Lower leg skin (tissue), 4 donors: ENCODE measurements around the gene SPAG9. TPM values are rescaled to one million over a fixed set of nuclear protein-coding genes. Genes with fewer than 3 reads are reported as not detected.
A peak's percentile ranks its signal among the peaks of the same experiment; 100 is the strongest.

Source experiments
- DNase-seq, 2 donors: peaks; one replicate each; pipeline ENCODE4 v3.0.0-alpha.2; 2019; ENCODE audit warnings: low spot score in 2 of 2
- H3K4me3 ChIP-seq: fragments of 200-600 bp; sonication (generic); 2 replicates; pipeline ENCODE4 v1.5.1; 2017; ENCODE audit warnings: mild to moderate bottlenecking, low read depth; ENCODE audit not compliant: poor library complexity, severe bottlenecking
- POLR2A ChIP-seq, 2 donors: fragments of 450-650 bp; IDR thresholded peaks; one replicate each; pipeline ENCODE4 v1.6.1; 2016 to 2017; ENCODE audit warnings: antibody characterized with exemption in 2 of 2, mild to moderate bottlenecking in 1 of 2, moderate library complexity in 1 of 2
- WGBS, 2 donors: methylation state at CpG; one replicate each; pipeline ENCODE4 v1.1.5; 2018; 5-methylcytosine and 5-hydroxymethylcytosine counted together
- intact Hi-C: fragments of 100-400 bp; cut with DNase I; formaldehyde crosslinking; loops from one replicate; pipeline ENCODE4 v1.15.0; 2023; ENCODE audit warnings: low total_unique reads
- total RNA-seq, 4 donors: library from RNA; depleted of rRNA; stranded (reverse); fragments of >200 nt; gene quantifications; one replicate each; pipeline ENCODE4 v1.1.0, GENCODE V29; 2016
- TF ChIP-seq, protein P1 (sequence below), 3 donors: fragments of 450-650 bp; IDR thresholded peaks; one replicate each; pipeline ENCODE4 v1.5.1; 2016; ENCODE audit warnings: antibody characterized with exemption in 3 of 3, mild to moderate bottlenecking in 3 of 3, moderate library complexity in 2 of 3

The SPAG9 gene
- total RNA-seq, 4 donors from 2014 or later, result 63.7 to 106 (median 69.3) TPM

DNA sequence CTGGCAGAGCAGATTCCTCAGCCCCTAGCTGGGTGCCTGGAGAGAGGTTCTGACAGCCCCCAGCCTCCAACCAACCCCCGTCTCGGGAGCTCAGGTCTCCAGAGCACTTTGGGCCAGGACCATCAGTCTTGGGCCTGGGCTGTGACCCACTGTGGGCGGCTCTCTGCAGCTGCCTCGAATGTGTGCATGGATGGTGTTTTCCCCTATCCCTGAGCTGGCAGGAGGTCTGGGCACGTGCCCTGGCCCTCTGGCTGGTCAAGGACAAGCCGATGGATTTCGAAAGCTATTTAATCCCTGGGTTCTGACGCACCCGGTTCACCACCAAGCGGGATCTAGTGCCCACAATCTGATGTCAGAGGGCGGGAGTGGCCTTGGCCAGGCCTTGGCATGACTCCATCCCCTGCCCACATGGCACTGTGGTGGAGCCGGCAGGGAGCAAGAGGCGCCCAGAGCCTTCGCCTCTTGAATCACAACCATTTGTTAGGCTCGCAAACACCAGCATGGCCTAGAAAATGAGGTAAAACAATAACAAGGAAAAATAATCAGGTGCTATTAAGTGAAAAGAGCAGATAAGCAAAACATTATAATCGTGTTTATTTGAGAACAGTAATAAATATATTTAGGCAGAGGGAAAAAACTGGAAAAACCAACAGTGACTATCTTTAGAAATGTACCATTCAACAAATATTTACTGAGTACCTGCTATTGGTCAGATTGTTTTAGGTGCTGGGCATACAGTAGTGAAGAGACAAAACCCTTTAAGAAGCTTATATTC, 185.3 kb downstream of the SPAG9 start:
- TF ChIP-seq, protein P1, sequence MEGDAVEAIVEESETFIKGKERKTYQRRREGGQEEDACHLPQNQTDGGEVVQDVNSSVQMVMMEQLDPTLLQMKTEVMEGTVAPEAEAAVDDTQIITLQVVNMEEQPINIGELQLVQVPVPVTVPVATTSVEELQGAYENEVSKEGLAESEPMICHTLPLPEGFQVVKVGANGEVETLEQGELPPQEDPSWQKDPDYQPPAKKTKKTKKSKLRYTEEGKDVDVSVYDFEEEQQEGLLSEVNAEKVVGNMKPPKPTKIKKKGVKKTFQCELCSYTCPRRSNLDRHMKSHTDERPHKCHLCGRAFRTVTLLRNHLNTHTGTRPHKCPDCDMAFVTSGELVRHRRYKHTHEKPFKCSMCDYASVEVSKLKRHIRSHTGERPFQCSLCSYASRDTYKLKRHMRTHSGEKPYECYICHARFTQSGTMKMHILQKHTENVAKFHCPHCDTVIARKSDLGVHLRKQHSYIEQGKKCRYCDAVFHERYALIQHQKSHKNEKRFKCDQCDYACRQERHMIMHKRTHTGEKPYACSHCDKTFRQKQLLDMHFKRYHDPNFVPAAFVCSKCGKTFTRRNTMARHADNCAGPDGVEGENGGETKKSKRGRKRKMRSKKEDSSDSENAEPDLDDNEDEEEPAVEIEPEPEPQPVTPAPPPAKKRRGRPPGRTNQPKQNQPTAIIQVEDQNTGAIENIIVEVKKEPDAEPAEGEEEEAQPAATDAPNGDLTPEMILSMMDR (IDR thresholded peaks at IDR 0.05), result no peak
- no peak for TF ChIP-seq POLR2A (IDR thresholded peaks at IDR 0.05)
- DNase-seq, result no peak
- H3K4me3 ChIP-seq, result no peak overlapping the region
- intact Hi-C loops, result no loop called here
- WGBS, 2 donors, result 51 to 75% methylated on average over 16 of the region's 16 CpGs

DNA sequence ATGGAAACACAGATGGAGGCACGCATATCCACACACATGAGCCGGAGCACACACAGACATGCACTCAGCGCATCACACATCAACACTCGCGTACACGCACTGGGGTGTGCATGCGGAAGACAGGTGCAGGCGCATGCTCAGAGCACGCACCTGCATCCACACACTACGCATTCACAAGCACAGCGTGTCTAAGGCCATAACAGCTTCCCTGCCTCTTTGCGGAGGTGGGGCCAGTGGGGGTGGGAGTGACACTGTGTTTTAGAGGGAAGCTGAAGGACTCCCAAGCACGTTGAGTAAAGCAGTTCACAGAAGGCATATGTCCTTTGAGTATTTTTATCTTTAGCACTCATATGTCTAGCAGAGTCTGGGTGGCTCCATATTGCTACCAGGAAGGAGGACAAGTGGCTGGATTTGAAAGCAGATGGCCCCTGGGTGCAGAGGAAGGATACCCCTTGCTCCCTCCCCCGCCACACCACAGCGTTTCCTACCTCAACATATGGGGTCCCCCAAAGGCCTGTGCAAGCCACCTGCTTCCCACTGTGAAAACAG, 185.9 kb downstream of the SPAG9 start:
- DNase-seq, result no peak
- 91% methylated on average over 15 of the region's 15 CpGs for WGBS, 2 donors
- TF ChIP-seq, protein P1 (IDR thresholded peaks at IDR 0.05), result no peak
- no peak for TF ChIP-seq POLR2A (IDR thresholded peaks at IDR 0.05)
- H3K4me3 ChIP-seq, result no peak overlapping the region
- intact Hi-C loops, result no loop called here

DNA sequence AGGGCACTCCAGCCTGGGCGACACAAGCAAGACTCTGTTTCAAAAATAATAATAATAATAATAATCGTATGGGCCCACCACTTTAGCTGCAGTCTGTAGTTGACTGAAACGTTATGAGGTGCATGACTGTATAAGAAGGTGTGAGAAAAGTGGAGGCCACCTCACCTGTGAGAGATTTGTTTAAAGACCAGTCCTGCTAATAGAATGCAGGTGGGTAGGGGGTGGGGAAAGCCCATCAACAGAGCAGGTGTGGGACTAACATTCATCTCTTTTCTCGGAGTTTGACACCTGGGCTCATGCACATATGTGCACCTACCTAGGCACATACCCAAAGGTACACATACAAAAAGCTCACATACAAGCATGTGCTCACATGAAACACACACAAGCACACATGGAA, 186.5 kb downstream of the SPAG9 start:
- 82 to 89% methylated on average over 4 of the region's 4 CpGs for WGBS, 2 donors
- DNase-seq, result no peak
- no peak overlapping the region for H3K4me3 ChIP-seq
- TF ChIP-seq, protein P1 (IDR thresholded peaks at IDR 0.05), result no peak
- no peak for TF ChIP-seq POLR2A (IDR thresholded peaks at IDR 0.05)
- intact Hi-C loops, result no loop called here

DNA sequence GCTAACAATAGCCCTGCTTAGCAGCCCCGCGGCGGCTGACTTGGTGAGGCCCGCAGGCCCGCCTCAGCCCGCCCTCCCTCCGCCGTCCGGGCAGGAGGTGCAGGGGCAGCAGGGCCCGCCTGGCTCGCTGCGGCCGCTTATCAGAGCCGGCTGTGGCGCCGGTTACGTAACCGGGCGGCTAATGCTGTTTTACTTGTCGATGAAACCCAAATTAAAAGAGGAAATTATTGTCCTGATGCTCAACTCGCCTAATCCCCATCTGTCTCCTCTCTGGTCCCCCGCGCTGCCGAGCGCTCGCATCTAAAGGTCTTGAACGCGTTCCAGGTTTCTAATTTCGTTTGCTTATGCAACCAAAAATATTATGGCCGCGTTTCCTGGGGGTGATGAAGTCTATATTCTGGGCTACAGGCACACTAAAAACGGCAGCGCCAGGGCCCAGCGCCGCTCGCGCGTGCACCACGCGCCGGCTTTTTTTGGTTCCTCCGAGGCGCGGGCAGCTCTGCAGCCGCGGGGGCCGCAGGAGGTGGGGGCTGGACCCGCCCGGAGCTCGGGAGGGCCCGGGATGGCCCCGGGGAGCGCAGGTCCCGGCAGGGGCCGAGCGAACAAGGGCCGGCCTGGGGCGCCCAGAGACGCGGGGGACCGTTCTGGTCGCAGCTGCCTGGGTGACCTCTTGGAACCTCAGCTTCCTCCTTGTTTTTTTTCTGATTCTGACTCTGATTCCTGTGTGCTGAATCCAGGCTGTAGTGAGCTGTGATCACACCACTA, 189.3 kb downstream of the SPAG9 start:
- 0 to 1% methylated on average over 29 to 48 of the region's 62 CpGs for WGBS, 2 donors
- H3K4me3 ChIP-seq, result peak overlapping the region; percentile 13
- intact Hi-C loops, result no loop called here
- TF ChIP-seq POLR2A (IDR thresholded peaks at IDR 0.05), result no peak
- TF ChIP-seq, protein P1 (IDR thresholded peaks at IDR 0.05), result no peak
- peak in 1 of 2 donors; percentile 95 for DNase-seq

DNA sequence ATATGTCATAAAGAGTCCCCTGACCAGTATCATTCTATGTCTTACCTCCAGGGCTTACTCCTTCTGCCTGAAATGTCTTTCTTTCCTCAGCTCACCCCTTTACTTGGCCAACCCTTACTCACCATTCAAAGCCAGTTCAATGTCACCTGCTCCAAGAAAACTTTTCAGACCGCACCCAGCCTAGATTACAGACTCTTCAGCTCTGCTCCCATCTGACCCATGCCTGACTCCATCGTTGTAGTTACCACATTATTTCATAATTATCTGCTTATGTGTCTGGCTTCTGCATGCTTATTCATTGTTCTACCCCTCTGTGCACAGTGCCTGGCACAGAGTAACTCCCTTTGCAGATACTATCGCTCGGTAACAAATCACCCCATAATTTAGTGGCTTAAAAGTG, 192.0 kb downstream of the SPAG9 start:
- intact Hi-C loops, result no loop called here
- DNase-seq, result no peak
- no peak for TF ChIP-seq POLR2A (IDR thresholded peaks at IDR 0.05)
- TF ChIP-seq, protein P1 (IDR thresholded peaks at IDR 0.05), result no peak
- no peak overlapping the region for H3K4me3 ChIP-seq
- WGBS, 2 donors, result 78 to 79% methylated on average over 4 of the region's 4 CpGs
